Astrocyte of the cerebellum (primary cell): Measurements from ENCODE around the gene ZFYVE21.

Experiments
- DNase-seq: peaks from one replicate; pipeline ENCODE4 v3.0.0-alpha.2; 2011; ENCODE audit warnings: low read depth
- H3K4me3 ChIP-seq: 2 replicates; pipeline ENCODE4 v1.5.1; 2011; ENCODE audit warnings: mild to moderate bottlenecking, low read depth, low read length, moderate library complexity
- in situ Hi-C: cut with HindIII; loops from 2 replicates; pipeline ENCODE4 v1.10.0; 2017; ENCODE audit warnings: low sequenced_read_pairs
- TF ChIP-seq, protein P1 (sequence below): IDR thresholded peaks from 2 replicates; pipeline ENCODE4 v1.5.1; 2012; ENCODE audit warnings: low read length, low read depth, moderate library complexity, mild to moderate bottlenecking; ENCODE audit errors: missing control alignments

ZFYVE21 gene

DNA sequence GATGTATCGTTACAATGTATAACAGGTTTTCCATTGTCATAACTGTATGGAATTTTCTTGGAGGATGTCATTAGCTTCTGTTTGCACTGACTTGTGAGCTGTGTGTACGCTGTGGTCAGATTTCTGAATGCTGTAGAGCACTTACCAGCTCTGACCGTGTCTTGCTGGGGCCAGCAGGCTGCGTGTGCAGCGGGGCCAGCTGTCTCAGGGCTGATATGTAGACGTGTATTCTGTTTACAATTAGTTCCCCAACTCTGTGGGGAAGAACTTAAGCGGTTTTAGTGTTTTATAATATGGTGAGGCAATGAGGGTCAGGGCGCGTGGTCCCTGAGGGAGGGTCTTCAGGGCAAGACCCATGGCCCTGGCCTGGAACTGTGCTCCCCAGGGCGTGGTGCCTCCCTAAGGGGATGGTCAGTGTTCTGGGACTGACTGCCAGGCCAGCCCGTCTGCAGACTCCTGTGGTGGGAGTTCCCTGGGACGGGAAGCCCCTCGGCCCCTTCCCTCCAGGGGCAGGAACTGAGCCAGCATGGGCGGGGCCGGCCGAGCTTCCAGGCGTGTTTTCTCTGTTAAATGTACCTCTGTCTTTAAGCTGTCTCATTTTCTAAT, 19.0 kb upstream of the ZFYVE21 start:
- DNase-seq = peak; percentile 11
- in situ Hi-C loops = loop anchor here (10.0 kb wide), 1 partner anchor 122 kb away; no protein-coding TSS in a partner anchor
- TF ChIP-seq, protein P1, sequence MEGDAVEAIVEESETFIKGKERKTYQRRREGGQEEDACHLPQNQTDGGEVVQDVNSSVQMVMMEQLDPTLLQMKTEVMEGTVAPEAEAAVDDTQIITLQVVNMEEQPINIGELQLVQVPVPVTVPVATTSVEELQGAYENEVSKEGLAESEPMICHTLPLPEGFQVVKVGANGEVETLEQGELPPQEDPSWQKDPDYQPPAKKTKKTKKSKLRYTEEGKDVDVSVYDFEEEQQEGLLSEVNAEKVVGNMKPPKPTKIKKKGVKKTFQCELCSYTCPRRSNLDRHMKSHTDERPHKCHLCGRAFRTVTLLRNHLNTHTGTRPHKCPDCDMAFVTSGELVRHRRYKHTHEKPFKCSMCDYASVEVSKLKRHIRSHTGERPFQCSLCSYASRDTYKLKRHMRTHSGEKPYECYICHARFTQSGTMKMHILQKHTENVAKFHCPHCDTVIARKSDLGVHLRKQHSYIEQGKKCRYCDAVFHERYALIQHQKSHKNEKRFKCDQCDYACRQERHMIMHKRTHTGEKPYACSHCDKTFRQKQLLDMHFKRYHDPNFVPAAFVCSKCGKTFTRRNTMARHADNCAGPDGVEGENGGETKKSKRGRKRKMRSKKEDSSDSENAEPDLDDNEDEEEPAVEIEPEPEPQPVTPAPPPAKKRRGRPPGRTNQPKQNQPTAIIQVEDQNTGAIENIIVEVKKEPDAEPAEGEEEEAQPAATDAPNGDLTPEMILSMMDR = no peak
- no peak overlapping the region for H3K4me3 ChIP-seq

DNA sequence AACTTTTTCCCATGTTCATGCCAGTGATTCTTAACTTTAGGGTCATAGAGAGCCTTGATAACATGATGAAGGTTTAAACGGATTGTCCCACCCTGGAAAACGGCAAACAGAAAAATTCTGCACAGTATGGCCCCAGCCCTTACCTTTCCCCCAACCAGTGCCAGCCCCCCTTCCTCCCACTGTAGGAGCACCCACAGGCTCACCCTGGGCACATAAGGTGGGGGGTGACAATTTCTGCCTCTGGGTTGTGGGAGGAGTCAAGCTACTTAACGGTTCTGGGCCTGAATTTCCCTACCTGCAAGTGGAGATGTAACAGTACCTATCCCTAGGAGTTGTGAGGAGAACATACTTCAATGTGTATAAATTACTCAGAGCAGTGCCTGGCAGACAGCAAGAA, 18.4 kb upstream of the ZFYVE21 start:
- no peak overlapping the region for H3K4me3 ChIP-seq
- no peak for DNase-seq
- TF ChIP-seq, protein P1 = no peak
- in situ Hi-C loops = loop anchor here (10.0 kb wide), 1 partner anchor 122 kb away; no protein-coding TSS in a partner anchor

DNA sequence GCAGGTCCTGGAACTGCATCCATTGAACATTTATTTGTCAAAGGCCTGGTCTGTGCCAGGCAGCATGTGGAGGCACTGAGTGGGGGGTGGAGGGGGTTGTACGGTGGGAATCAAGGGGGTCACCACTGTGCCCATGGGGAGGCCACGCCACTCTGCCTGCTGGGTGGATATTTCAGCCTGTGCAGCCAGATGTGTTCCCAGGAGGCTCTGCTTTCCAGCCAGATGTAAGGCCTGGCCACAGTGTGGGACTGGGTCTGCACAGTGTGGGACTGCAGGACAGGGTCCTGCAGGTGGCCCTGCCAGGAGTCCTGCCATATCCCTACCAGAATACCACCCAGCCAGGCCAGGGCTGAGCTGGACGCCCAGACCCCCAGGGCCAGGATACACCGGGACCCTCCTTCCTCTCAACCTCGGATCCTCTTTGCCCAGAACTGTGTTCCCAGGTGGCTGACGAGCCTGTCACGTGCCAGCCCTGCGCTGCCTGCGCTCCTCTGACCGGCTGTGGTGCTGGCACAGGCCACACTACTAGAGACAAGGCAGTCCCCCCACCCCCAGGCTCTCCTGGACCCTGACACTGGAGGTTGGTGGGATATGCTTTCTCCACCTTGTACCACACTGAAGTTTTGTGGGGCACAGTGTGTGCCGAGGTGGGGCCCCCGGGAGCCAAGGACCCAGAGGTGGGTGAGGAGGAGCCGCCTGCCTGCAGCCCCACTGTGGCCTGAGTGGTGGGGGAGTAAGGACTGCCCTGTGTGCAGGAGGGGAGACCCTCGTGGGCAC, 17.8 kb upstream of the ZFYVE21 start:
- no peak for DNase-seq
- in situ Hi-C loops = loop anchor here (10.0 kb wide), 1 partner anchor 123 kb away; no protein-coding TSS in a partner anchor
- no peak overlapping the region for H3K4me3 ChIP-seq
- TF ChIP-seq, protein P1 = no peak

DNA sequence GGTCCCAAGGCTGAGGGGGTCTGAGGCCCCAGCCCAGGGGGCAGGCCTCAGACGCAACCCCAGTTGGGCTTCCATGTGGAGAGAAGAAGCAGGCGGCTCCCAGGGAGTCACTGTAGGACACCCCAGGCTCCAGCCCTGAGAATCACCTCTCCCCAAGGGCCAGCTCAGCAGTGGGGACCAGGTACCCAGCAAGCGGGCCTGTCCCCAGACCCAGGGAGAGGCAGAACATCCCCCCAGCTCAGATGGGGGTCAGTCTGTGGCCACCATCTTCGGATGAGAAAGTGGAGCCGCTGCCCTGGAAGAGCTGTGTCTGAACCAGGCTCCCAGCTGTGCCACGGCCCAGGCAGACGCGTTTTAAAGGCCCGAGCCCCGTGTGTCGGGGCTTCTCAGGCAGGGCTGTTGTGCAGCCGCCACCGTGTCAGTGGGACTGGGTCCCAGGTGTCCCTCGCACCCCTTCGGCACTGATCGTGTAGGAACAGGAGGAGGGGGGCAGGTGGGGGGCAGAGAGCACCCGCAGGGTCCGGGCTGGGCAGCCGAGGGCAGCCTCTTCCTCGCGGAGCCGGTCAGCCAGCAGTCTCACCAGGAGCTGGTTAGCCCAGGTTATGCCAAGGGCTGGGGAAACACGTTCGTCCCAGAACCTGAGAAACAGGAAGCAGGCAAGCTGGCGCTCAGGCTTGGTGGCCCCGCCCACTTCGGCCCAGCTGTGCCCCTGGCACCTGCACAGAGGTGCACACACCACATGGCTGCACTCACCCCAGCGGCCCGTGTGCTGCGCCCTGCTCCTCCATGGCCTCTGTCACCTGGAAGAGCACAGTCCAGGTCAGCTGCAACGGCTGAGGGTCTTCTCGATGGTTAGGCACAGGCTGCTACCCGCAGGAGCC, 17.0 kb upstream of the ZFYVE21 start:
- in situ Hi-C loops = loop anchor here (10.0 kb wide), 1 partner anchor 124 kb away; no protein-coding TSS in a partner anchor
- TF ChIP-seq, protein P1 = no peak
- DNase-seq = no peak
- H3K4me3 ChIP-seq = no peak overlapping the region

DNA sequence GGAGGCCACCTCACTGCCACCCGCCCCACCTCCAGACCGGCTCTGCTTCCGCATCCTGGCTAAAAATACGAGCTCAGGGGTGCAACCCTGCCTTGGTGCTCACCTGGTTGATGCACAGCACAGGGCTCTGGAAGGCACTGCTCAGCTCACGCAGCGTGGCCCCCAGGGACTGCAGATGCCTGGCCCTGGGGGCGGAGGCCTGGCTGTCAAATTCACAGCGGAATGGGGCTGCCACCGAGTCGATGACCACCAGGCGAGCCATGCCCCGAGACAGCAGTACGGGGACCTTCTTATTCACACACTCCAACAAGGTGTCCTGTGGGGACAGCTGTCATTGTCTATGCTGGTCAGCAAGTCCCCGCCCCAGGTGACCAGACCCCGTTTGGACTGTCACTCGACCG, 16.3 kb upstream of the ZFYVE21 start:
- no peak for DNase-seq
- TF ChIP-seq, protein P1 = no peak
- H3K4me3 ChIP-seq = no peak overlapping the region
- in situ Hi-C loops = loop anchor here (10.0 kb wide), 1 partner anchor 124 kb away; no protein-coding TSS in a partner anchor
